Tibial nerve (tissue), 4 donors: ENCODE data around the gene CFAP43. TPM values are rescaled to one million over a fixed set of nuclear protein-coding genes. Genes with fewer than 3 reads are reported as not detected.
A peak's percentile ranks its signal among the peaks of the same experiment; 100 is the strongest.

Source experiments
- DNase-seq, 2 donors: peaks; one replicate each; pipeline ENCODE4 v3.0.0-alpha.2; 2019; ENCODE audit warnings: low spot score in 2 of 2
- H3K27ac ChIP-seq, 4 donors: fragments of 200-600 bp; sonication (generic) in 3 of 4; one replicate each; pipeline ENCODE4 v1.5.1; 2017 to 2019; ENCODE audit warnings: mild to moderate bottlenecking in 1 of 4
- H3K27me3 ChIP-seq, 2 donors: fragments of 200-600 bp; sonication (generic) in 1 of 2; one replicate each; pipeline versions ENCODE4 v1.5.1 to v1.6.0; 2017 to 2019
- H3K36me3 ChIP-seq, 3 donors: fragments of 200-600 bp; sonication (generic); one replicate each; pipeline ENCODE4 v1.5.1; 2018 to 2019
- H3K4me1 ChIP-seq, 4 donors: fragments of 200-600 bp; sonication (generic) in 3 of 4; one replicate each; pipeline ENCODE4 v1.5.1; 2017 to 2019
- H3K4me3 ChIP-seq, 4 donors: fragments of 200-600 bp; sonication (generic) in 3 of 4; one replicate each; pipeline ENCODE4 v1.5.1; 2017 to 2019; ENCODE audit warnings: mild to moderate bottlenecking in 1 of 4, moderate library complexity in 1 of 4
- H3K9me3 ChIP-seq, 4 donors: fragments of 200-600 bp; sonication (generic) in 3 of 4; one replicate each; pipeline ENCODE4 v1.5.1; 2017 to 2019
- CTCF ChIP-seq, 5 experiments: fragments of 200-600 bp in 3 of 5; fragments of 450-650 bp in 2 of 5; sonication (generic) in 3 of 5; IDR thresholded peaks; one replicate each; pipeline ENCODE4 v1.5.1; 2016 to 2019; ENCODE audit warnings: antibody characterized with exemption in 5 of 5, mild to moderate bottlenecking in 3 of 5, moderate library complexity in 2 of 5
- EP300 ChIP-seq, 2 donors: sonication (generic); formaldehyde crosslinking; IDR thresholded peaks; one replicate each; pipeline ENCODE4 v1.6.1; 2017; ENCODE audit warnings: antibody characterized with exemption in 2 of 2, mild to moderate bottlenecking in 1 of 2
- POLR2A ChIP-seq, 2 donors: fragments of 450-650 bp; IDR thresholded peaks; one replicate each; pipeline ENCODE4 v1.6.1; 2017; ENCODE audit warnings: antibody characterized with exemption in 2 of 2, mild to moderate bottlenecking in 2 of 2, moderate library complexity in 2 of 2
- WGBS, 2 donors: methylation state at CpG; one replicate each; pipeline ENCODE4 v1.1.5; 2018; 5-methylcytosine and 5-hydroxymethylcytosine counted together
- total RNA-seq, 4 donors: library from RNA; depleted of rRNA; stranded (reverse); fragments of >200 nt; gene quantifications; one replicate each; pipeline ENCODE4 v1.1.0, GENCODE V29; 2016

The CFAP43 gene
- total RNA-seq, 4 donors from 2014 or later = 0.30 to 4.3 (median 2.5) TPM

- Histone ChIP-seq H3K27ac (no peak overlapping the region), H3K36me3 (peaks cover 0 to 92% (median 9%) of the 10 kb centered on the region in 3 donors), H3K27me3 (no peaks in the 10 kb centered on the region), H3K4me1 (peaks cover 0 to 37% (median 13%) of the 10 kb centered on the region in 4 donors), H3K4me3 (no peak overlapping the region), H3K9me3 (no peaks in the 10 kb centered on the region)
- DNase-seq = no peak
- TF ChIP-seq EP300 (IDR thresholded peaks at IDR 0.05) (no peak), POLR2A (IDR thresholded peaks at IDR 0.05) (no peak), CTCF (IDR thresholded peaks at IDR 0.05) (no peak)
- 91 to 92% methylated on average over 5 of the region's 5 CpGs for WGBS, 2 donors
Measured at GRCh38 chr10:104262055-104262454, 29.9 kb upstream of the CFAP43 start.

GRCh38 chr10:104260775-104261115 is 28.6 kb upstream of the CFAP43 start:
- no peak for DNase-seq
- Histone ChIP-seq H3K4me1 (peaks cover 0 to 46% (median 22%) of the 10 kb centered on the region in 4 donors), H3K4me3 (no peak overlapping the region), H3K27ac (peak overlapping the region in 2 of 4 donors; percentile 15 to 26), H3K36me3 (peaks cover 0 to 79% (median 9%) of the 10 kb centered on the region in 3 donors), H3K9me3 (no peaks in the 10 kb centered on the region), H3K27me3 (no peaks in the 10 kb centered on the region)
- WGBS, 2 donors = 29 to 36% methylated on average over 3 of the region's 3 CpGs
- TF ChIP-seq POLR2A (IDR thresholded peaks at IDR 0.05) = no peak
- TF ChIP-seq EP300 (IDR thresholded peaks at IDR 0.05) = no peak
- TF ChIP-seq CTCF (IDR thresholded peaks at IDR 0.05) = no peak

- TF ChIP-seq POLR2A (IDR thresholded peaks at IDR 0.05) (no peak), CTCF (IDR thresholded peaks at IDR 0.05) (no peak), EP300 (IDR thresholded peaks at IDR 0.05) (no peak)
- H3K27ac ChIP-seq = peak overlapping the region in 3 of 4 donors; percentile 6 to 26 (median 15)
- no peaks in the 10 kb centered on the region for H3K27me3 ChIP-seq
- H3K4me3 ChIP-seq = no peak overlapping the region
- 86% methylated on average over 6 of the region's 6 CpGs for WGBS, 2 donors
- no peak for DNase-seq
- H3K9me3 ChIP-seq = no peaks in the 10 kb centered on the region
- H3K36me3 ChIP-seq = peaks cover 0 to 74% (median 9%) of the 10 kb centered on the region in 3 donors
- peaks cover 0 to 47% (median 24%) of the 10 kb centered on the region in 4 donors for H3K4me1 ChIP-seq
Measured at GRCh38 chr10:104259999-104260774, 28.0 kb upstream of the CFAP43 start.

GRCh38 chr10:104259456-104259855 is 27.3 kb upstream of the CFAP43 start:
- Histone ChIP-seq H3K9me3 (no peaks in the 10 kb centered on the region), H3K4me3 (no peak overlapping the region), H3K27ac (peak overlapping the region in 2 of 4 donors; percentile 6 to 15), H3K27me3 (no peaks in the 10 kb centered on the region), H3K36me3 (peaks cover 0 to 66% (median 4%) of the 10 kb centered on the region in 3 donors), H3K4me1 (peaks cover 0 to 47% (median 24%) of the 10 kb centered on the region in 4 donors)
- TF ChIP-seq EP300 (IDR thresholded peaks at IDR 0.05) = no peak
- no peak for TF ChIP-seq POLR2A (IDR thresholded peaks at IDR 0.05)
- no peak for TF ChIP-seq CTCF (IDR thresholded peaks at IDR 0.05)
- no peak for DNase-seq
- WGBS, 2 donors = 93 to 95% methylated on average over 3 of the region's 3 CpGs

- Histone ChIP-seq H3K27ac (peak overlapping the region in 1 of 4 donors; percentile 10), H3K4me1 (peaks cover 0 to 57% (median 27%) of the 10 kb centered on the region in 4 donors), H3K9me3 (no peaks in the 10 kb centered on the region), H3K27me3 (no peaks in the 10 kb centered on the region), H3K4me3 (no peak overlapping the region), H3K36me3 (peaks cover 0 to 54% (median 4%) of the 10 kb centered on the region in 3 donors)
- WGBS, 2 donors = 82 to 84% methylated on average over 3 of the region's 3 CpGs
- TF ChIP-seq CTCF (IDR thresholded peaks at IDR 0.05) = no peak
- TF ChIP-seq POLR2A (IDR thresholded peaks at IDR 0.05) = no peak
- no peak for TF ChIP-seq EP300 (IDR thresholded peaks at IDR 0.05)
- DNase-seq = no peak
Measured at GRCh38 chr10:104258209-104258608, 26.0 kb upstream of the CFAP43 start.
